ENCODE data around the gene ZFP1.

GRCh38 chr16:75219838-75220237 is 71.5 kb downstream of the ZFP1 start:
- TF ChIP-seq POLR2AphosphoS5 (IDR thresholded peaks at IDR 0.05; ENCODE audit: borderline replicate concordance, low read depth, low read length) (no peak), EZH2 (IDR thresholded peaks at IDR 0.05) (no peak)
